PC-9 (cell line): Measurements from ENCODE around the gene PLD5. TPM values are rescaled to one million over a fixed set of nuclear protein-coding genes. Genes with fewer than 3 reads are reported as not detected.

Source experiments
- BruUV-seq: library from RNA; stranded (reverse); fragments of 400-500 nt; replicated peaks from 2 replicates; lab custom pipeline; 2021; lab: Mats Ljungman, UMichigan
- CTCF ChIA-PET: fragments of 300-600 bp; sonication (Branson Sonifier 250); formaldehyde crosslinking; loops from one replicate; lab custom pipeline; 2022; ENCODE audit warnings: antibody characterized with exemption; lab: Charles Lee
- POLR2A ChIA-PET: fragments of 300-600 bp; sonication (Branson Sonifier 250); formaldehyde crosslinking; loops from one replicate; lab custom pipeline; 2022; ENCODE audit warnings: antibody characterized with exemption; ENCODE audit not compliant: unreplicated experiment; lab: Charles Lee
- DNase-seq, 2 experiments: peaks; one replicate each; pipeline versions ENCODE4 v3.0.0 to v3.0.0-alpha.2; 2015 to 2022; ENCODE audit warnings: mixed read lengths in 1 of 2
- H2AFZ ChIP-seq: fragments of 200-600 bp; sonication (generic); 2 replicates; pipeline ENCODE4 v1.8.1; 2017; ENCODE audit warnings: antibody characterized with exemption
- H3F3A ChIP-seq: fragments of 200-600 bp; sonication (generic); 2 replicates; pipeline ENCODE4 v1.8.1; 2017; ENCODE audit warnings: antibody characterized with exemption, mild to moderate bottlenecking, low read depth; ENCODE audit not compliant: insufficient read depth
- H3K27ac ChIP-seq: fragments of 200-600 bp; sonication (generic); 2 replicates; pipeline ENCODE4 v1.6.1; 2016; ENCODE audit warnings: mixed run types
- H3K27me3 ChIP-seq: fragments of 200-600 bp; sonication (generic); 2 replicates; pipeline ENCODE4 v1.6.1; 2016; ENCODE audit warnings: low read depth, mixed run types; ENCODE audit not compliant: insufficient read depth
- H3K36me3 ChIP-seq: fragments of 200-600 bp; sonication (generic); 2 replicates; pipeline ENCODE4 v1.6.1; 2016; ENCODE audit warnings: low read depth, mixed run types
- H3K4me1 ChIP-seq: fragments of 200-600 bp; sonication (generic); replicated peaks from 2 replicates; pipeline ENCODE4 v1.6.1; 2016; ENCODE audit warnings: mixed run types; ENCODE audit not compliant: insufficient read depth
- H3K4me2 ChIP-seq: fragments of 200-600 bp; sonication (generic); 2 replicates; pipeline ENCODE4 v1.6.1; 2017; ENCODE audit warnings: mixed run types
- H3K4me3 ChIP-seq: fragments of 200-600 bp; sonication (generic); 2 replicates; pipeline ENCODE4 v1.6.1; 2016; ENCODE audit warnings: mixed run types
- H3K79me2 ChIP-seq: fragments of 200-600 bp; sonication (generic); 2 replicates; pipeline ENCODE4 v1.6.1; 2017; ENCODE audit warnings: low read depth, mixed run types
- H3K9me2 ChIP-seq: fragments of 200-600 bp; sonication (generic); 2 replicates; pipeline ENCODE4 v1.8.1; 2017; ENCODE audit warnings: mild to moderate bottlenecking; ENCODE audit not compliant: insufficient read depth
- H3K9me3 ChIP-seq: fragments of 200-600 bp; sonication (generic); 2 replicates; pipeline ENCODE4 v1.8.1; 2016; ENCODE audit warnings: low read depth; ENCODE audit not compliant: insufficient read depth
- H4K20me1 ChIP-seq: fragments of 200-600 bp; sonication (generic); 2 replicates; pipeline ENCODE4 v1.8.1; 2017; ENCODE audit not compliant: insufficient read depth
- EZH2 ChIP-seq: fragments of 200-600 bp; sonication (generic); IDR thresholded peaks from 2 replicates; pipeline ENCODE4 v1.8.0; 2017; ENCODE audit warnings: antibody characterized with exemption, low read depth
- intact Hi-C: fragments of 100-400 bp; cut with micrococcal nuclease; formaldehyde crosslinking; loops from one replicate; pipeline ENCODE4 v1.10.0; 2022; ENCODE audit not compliant: unreplicated experiment
- total RNA-seq: library from RNA; stranded (reverse); gene quantifications from 2 replicates; pipeline ENCODE4 v1.2.3, GENCODE V29; 2021
- TF ChIP-seq, protein P1 (sequence below): fragments of 200-600 bp; sonication (generic); conservative IDR thresholded peaks from 2 replicates; pipeline ENCODE4 v1.6.1; 2017; ENCODE audit warnings: mixed run types, antibody characterized with exemption, mild to moderate bottlenecking, moderate library complexity

PLD5 gene
- total RNA-seq, 1 experiment from 2014 or later = not detected

GRCh38 chr1:242146652-242147051 lies 377.8 kb downstream of the PLD5 start:
- BruUV-seq = no TSS peak
- H3K36me3 ChIP-seq = no peaks in the 10 kb centered on the region
- no peak overlapping the region for H3K27ac ChIP-seq
- intact Hi-C loops = no loop called here
- no peaks in the 10 kb centered on the region for H3K27me3 ChIP-seq
- H2AFZ ChIP-seq = no peak overlapping the region
- no peak for DNase-seq
- ChIA-PET CTCF (no interaction called here), POLR2A (no interaction called here)
- H3K79me2 ChIP-seq = no peaks in the 10 kb centered on the region
- TF ChIP-seq EZH2 = no peak
- TF ChIP-seq, protein P1, sequence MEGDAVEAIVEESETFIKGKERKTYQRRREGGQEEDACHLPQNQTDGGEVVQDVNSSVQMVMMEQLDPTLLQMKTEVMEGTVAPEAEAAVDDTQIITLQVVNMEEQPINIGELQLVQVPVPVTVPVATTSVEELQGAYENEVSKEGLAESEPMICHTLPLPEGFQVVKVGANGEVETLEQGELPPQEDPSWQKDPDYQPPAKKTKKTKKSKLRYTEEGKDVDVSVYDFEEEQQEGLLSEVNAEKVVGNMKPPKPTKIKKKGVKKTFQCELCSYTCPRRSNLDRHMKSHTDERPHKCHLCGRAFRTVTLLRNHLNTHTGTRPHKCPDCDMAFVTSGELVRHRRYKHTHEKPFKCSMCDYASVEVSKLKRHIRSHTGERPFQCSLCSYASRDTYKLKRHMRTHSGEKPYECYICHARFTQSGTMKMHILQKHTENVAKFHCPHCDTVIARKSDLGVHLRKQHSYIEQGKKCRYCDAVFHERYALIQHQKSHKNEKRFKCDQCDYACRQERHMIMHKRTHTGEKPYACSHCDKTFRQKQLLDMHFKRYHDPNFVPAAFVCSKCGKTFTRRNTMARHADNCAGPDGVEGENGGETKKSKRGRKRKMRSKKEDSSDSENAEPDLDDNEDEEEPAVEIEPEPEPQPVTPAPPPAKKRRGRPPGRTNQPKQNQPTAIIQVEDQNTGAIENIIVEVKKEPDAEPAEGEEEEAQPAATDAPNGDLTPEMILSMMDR = no peak
- H3K4me2 ChIP-seq = peak overlapping the region; percentile 34; the same call in 1 of the 2 replicates
- H3K9me3 ChIP-seq = no peaks in the 10 kb centered on the region
- no peaks in the 10 kb centered on the region; the same call in 1 of the 2 replicates for H3K9me2 ChIP-seq
- no peaks in the 10 kb centered on the region for H3F3A ChIP-seq
- no peaks in the 10 kb centered on the region for H3K4me1 ChIP-seq
- no peak overlapping the region for H3K4me3 ChIP-seq
- no peaks in the 10 kb centered on the region; the same call in 1 of the 2 replicates for H4K20me1 ChIP-seq

- ChIA-PET POLR2A (no interaction called here), CTCF (no interaction called here)
- intact Hi-C loops = no loop called here
- no peaks in the 10 kb centered on the region for H3K9me3 ChIP-seq
- no TSS peak for BruUV-seq
- H3F3A ChIP-seq = no peaks in the 10 kb centered on the region
- no peak overlapping the region for H3K27ac ChIP-seq
- H3K4me1 ChIP-seq = no peaks in the 10 kb centered on the region
- TF ChIP-seq, protein P1 = no peak
- TF ChIP-seq EZH2 = no peak
- no peaks in the 10 kb centered on the region for H3K9me2 ChIP-seq
- peaks cover 11% of the 10 kb centered on the region; the same call in 1 of the 2 replicates for H3K27me3 ChIP-seq
- no peak overlapping the region for H3K4me3 ChIP-seq
- no peak overlapping the region for H3K4me2 ChIP-seq
- DNase-seq = no peak
- no peaks in the 10 kb centered on the region for H3K36me3 ChIP-seq
- no peaks in the 10 kb centered on the region; the same call in 1 of the 2 replicates for H4K20me1 ChIP-seq
- H3K79me2 ChIP-seq = no peaks in the 10 kb centered on the region
- no peak overlapping the region for H2AFZ ChIP-seq
These were observed 383.7 kb downstream of the PLD5 start for GRCh38 chr1:242140836-242141235.

DNA sequence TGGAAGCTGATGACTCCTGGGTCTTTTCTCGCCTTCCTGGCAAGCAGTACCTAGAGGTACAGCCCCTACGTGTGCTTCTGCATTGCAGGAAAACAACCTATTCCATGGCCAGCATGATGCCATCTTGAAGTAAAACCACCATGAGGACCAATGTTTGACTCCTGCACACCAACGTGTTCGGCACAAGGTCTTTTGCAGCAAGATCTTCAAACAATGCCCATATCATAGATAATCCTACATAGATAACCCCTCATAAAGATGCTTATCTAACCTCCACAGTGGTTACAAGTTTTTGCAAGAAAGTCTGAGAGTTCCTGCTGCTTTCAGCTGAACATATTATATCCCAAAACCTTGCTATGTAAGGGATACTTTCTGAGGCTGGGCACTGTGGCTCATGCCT lies 384.5 kb downstream of the PLD5 start:
- TF ChIP-seq EZH2 = no peak
- TF ChIP-seq, protein P1 = no peak
- no TSS peak for BruUV-seq
- CTCF ChIA-PET = no interaction called here

More for the DNA sequence above, 384.5 kb downstream of the PLD5 start:
- Histone ChIP-seq H3K4me2 (no peak overlapping the region), H3F3A (no peaks in the 10 kb centered on the region), H2AFZ (no peak overlapping the region), H3K4me1 (no peaks in the 10 kb centered on the region), H3K27ac (no peak overlapping the region), H3K36me3 (no peaks in the 10 kb centered on the region), H3K27me3 (peaks cover 11% of the 10 kb centered on the region; the same call in 1 of the 2 replicates), H3K9me2 (no peaks in the 10 kb centered on the region), H3K79me2 (no peaks in the 10 kb centered on the region), H3K9me3 (no peaks in the 10 kb centered on the region), H4K20me1 (no peaks in the 10 kb centered on the region; the same call in 1 of the 2 replicates), H3K4me3 (no peak overlapping the region)
- intact Hi-C loops = no loop called here
- POLR2A ChIA-PET = no interaction called here
- DNase-seq = no peak
